ENCODE data around the gene CTTNBP2NL.
"Not testable (repeated sequence)": the region's sequence is repeated elsewhere in the genome, so short reads cannot be mapped to it uniquely, and the experiment has no call there.

The CTTNBP2NL gene

DNA sequence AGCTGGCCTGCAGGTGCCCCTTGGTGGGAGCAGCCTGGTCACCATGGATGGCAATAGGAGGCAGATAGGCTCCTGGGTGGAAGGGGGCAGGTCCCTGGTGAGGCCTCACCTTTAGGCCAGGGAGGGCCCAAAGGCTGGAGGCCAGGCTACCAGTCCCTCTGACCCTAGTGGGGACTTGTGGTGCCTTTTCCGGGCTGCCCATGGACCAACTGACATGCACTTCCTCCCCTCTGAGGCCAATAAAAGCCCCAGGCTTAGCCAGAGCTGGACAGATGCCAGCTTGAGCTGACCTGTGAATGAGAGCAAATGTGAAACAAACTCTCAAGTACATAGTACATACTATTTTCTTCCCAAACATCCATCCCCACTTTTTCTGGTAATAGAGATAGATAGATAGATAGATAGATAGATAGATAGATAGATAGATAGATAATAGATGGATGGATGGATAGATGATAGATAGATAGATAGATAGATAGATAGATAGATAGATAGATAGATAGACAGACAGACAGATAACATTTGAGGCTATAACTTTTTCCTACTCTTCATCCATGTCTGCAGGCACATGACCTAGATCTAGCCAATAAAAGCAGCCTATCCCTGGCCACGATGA lies 9.2 kb upstream of the CTTNBP2NL start:
- no peak for DNase-seq (ENCODE audit: low spot score)

DNA sequence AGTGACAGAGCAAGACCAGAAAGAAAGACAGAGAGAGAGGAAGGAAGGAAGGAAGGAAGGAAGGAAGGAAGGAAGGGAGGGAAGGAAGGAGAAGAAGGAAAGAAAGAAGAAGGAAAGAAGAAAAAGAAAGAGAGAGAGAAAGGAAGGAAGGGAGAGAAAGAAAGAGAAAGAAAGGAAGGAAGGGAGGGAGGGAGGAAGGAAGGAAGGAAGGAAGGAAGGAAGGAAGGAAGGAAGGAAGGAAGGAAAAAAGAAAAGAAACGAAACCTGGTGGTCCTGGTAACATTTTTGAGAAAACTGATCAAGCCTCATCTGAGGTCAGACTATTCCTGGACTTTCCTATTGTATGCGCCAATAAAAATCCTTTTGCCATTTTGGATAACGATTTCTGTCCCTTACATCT lies 8.2 kb upstream of the CTTNBP2NL start:
- no peak for DNase-seq (ENCODE audit: low spot score)

DNA sequence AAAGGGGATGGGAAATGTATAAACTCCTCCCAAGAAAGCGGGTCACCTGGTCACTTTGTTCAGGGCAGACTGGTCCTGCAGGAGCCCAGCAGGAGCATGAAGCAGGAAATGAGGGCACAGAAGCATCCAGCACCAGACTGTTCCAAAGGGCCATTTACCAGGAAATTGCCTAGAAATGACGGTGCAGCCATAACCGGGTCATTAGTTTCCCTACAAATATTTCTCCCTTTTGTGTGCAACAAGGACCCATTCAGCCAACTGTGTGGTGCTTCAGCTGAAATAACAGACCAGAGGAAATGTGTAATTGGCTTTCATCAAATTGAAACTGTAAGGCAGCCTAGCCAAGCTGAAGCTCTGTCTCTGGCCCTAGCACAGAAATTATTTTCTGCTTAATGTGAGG lies 7.6 kb upstream of the CTTNBP2NL start:
- DNase-seq (ENCODE audit: low spot score), result no peak

DNA sequence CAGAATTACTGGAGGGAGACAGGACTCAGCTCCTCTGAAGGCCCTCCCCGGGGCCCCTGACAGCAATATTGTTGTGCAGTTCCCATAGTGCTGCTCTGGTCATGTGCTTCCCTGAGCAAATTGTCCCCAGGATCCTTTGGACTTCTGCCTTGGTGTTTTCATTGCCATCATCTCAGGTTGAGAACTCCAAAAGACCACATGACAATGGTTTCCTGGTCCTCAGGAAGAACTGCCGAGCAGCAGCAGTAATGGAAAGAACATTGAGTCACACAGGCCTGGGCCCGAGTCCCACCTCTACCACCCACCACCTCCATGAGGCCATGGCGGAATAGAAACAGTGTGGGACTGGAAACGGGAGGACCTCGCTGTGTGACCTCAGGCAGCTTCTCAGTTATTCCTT lies 6.3 kb upstream of the CTTNBP2NL start:
- no peak for DNase-seq (ENCODE audit: low spot score)

DNA sequence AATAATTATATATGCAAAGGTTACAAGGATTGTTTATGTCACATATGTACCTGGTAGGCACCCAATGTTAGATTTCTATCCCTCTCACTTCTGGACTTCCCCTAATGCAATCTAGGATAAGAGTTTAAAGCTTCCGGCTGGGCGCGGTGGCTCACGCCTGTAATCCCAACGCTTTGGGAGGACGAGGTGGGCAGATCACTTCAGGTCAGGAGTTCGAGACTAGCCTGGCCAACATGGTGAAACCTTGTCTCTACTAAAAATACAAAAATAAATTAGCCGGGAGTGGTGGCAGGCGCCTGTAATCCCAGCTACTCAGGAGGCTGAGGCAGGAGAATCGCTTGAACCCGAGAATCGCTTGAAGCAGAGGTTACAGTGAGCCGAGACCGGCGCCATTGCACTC lies 5.7 kb upstream of the CTTNBP2NL start:
- not testable (repeated sequence) for DNase-seq (ENCODE audit: low spot score)

DNA sequence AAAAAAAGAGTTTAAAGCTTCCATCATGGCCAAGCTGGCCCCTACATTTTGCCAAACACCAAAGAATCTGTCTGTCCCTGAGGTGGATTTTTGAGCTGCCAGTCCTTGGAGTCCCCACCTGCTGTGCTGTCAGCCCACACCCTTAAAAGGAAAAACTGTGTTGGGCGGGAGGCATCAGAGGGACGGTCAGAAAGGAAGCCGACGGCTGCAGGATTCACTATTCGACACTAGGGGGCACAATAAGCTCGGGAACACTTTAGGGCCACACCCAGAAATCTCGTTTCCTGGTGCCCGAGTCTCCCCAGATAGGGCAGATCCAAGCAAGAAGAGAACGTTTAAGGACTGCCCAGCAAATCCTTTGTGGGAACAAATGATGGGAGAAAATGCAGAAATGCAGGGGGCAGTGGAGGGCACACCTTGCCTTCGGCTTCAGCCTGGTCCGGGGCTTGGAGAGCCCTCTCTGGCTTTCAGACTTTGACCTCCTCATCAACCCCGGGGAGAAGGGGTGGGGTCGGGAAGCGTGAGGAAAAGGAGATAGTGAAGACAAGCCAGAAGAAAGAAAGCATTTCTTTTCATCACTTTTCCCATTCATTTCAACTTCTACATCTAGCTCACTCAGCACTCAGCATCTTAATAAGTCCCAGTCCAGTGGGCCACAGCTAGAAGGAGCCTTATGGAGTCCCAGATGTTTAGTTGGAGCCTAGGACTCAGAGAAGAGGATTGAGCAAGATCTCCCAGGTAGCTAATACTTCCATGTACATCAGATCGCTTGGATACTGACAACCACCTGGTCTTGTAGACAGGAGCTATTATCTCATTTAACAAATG lies 5.0 kb upstream of the CTTNBP2NL start:
- peak; percentile 93 for DNase-seq (ENCODE audit: low spot score)

DNA sequence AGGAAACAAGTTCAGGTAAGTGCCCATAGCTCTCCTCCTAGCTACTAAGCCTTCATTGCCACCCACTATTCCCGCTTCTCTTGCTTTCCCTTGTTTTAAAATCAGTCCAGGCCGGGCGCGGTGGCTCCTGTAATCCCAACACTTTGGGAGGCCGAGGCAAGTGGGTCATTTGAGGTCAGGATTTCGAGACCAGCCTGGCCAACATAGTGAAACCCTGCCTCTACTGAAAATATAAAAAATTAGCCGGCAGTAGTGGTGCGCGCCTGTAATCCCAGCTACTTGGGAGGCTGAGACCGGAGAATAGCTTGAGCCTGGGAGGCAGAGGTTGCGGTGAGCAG lies 4.4 kb upstream of the CTTNBP2NL start:
- DNase-seq (ENCODE audit: low spot score), result no peak

DNA sequence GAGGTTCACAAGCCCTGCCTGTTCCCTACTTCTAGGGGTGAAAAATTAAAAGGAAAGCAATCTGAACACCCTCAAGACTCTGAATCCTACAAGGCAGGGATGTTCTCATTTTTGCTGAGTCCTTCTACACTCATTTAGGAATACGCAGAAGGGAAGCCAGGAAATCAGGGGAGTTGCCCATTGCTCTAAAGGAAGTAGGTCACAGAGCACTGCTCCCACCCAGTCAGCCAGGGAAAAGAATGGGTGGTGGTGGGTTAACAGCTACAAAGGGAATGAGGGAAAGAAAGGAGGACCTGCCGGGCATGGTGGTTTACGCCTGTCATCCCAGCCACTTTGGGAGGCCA lies 2.4 kb upstream of the CTTNBP2NL start:
- no peak for DNase-seq (ENCODE audit: low spot score)

DNA sequence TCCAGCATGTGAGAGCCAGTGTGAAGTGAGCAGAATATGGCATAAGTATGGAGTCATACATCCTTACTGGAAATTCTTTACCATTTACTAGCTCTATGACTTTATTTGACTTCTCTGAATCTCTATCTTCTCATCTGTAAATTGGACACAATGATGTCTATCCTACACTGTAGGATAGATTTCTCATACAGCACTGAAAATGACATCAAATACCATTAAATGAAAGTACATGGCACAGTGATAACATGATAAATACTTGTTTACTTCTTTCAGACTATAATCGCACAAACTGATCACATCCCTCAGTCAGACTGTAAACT lies 1.3 kb upstream of the CTTNBP2NL start:
- DNase-seq (ENCODE audit: low spot score), result no peak

DNA sequence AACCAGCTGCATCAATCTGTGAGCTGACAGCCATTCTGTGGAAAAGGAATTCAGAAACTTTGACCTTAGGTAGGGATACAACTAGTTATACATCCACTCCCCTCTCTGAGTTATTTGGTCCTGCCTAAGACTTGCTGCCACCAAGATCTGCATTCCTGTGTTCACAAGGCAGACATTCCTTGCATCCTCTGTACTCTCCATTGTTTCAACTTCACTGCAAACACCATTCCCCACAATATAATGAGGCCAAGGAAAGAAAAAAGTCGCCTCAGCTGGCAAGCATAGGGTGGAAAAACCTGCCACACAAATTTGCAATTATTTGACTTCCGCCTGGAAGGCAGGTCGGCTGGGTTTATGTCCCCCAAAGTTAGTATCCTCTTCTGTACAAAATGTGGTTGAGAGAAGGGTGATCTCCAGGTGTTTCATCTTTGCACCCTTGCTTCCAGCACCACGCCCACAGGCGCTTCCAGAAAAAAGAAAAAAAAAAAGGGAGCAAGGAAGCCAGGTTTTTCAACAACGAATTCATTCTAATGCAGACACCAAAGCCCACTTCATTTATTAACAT lies 676 bp upstream of the CTTNBP2NL start:
- DNase-seq (ENCODE audit: low spot score), result no peak

DNA sequence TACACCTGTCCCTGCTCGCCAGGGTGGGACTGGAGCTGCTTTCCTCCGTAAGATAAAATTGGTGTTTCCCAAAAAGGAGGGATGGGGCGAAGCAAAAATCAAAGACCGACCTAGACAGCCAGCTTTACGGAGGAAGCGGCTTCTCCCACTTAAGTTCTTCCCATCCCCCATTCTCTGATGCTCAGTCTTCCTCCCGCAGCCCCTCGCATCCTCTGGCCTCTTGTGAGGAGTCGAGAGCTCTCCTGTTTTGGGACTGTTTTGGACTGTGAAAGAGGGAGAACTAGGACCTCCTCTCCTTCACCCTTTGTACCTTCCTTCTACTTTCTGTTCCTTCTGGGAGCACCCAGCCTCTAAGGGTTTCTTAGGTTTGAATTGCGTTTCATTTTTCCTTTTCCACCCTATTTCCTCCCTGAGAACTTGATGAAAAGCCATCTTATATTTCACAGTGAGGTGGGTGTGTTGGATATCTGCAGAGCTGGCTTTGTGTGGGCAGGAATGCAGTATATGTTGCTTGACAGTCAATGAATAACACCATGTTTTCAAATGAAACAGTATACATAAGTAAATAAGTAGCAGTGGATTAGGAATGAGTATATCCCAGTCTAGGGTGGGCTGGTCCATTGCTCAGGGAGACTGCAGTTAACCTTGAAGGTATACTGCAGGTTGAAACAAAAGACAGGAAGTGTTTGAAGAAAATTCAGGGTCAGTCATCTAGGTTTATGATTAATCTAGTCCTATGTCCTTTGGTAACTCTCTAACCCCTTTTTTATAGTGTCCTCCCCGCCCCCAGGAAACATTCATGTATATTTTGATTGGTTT lies 848 bp downstream of the CTTNBP2NL start:
- peak; percentile 35 for DNase-seq (ENCODE audit: low spot score)

DNA sequence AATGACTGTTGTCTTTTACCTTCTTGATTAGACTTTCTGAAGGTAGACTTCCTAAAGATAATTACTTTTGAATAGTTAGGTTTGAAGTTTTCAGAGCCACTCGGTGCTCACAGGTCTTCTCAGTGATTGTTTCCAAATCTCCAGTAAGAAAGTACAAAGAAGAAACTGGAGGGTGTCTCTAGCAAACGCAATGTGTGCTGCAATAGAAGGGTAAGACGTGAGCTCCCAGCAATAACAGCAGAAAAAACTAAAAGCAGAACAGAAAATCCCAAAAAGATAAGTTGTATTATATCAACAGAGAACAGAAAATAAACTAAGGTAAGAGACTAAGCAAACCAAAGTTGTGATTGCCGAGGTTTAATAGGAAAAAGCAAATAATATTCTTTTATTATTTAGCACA lies 1.8 kb downstream of the CTTNBP2NL start:
- no peak for DNase-seq (ENCODE audit: low spot score)

DNA sequence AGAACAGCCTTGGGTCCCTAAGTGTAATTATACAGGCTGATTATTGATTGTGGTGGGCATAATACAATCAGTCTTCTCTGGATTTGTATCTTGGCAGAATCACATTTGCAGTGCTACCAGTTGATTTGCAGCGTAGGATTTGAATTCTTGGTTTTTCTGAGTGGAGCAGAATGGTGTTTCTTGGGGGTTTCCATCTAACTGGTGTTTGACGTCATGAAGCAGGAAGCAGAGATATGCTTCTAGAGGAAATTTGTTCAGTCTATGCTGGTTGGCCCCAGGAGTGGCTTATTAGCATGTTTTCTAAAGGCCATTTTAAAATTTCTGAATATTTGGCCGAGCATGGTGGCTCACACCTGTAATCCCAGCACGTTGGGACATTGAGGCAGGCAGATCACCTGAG lies 3.4 kb downstream of the CTTNBP2NL start:
- no peak for DNase-seq (ENCODE audit: low spot score)

DNA sequence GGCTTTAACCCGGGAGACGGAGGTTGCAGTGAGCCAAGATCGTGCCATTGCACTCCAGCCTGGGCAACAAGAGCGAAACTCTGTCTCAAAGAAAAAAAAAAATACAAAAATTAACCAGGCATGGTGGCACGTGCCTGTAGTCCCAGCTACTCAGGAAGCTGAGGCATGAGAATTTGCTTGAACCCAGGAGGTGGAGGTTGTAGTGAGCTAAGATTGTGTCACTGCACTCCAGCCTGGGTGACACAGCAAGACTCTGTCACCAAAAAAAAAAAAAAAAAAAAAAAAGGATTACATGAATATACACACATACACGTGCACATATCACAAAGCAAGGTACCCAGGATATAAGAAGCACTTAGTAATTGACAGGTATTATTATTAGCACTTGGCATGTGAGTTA lies 4.7 kb downstream of the CTTNBP2NL start:
- DNase-seq (ENCODE audit: low spot score), result not testable (repeated sequence)

DNA sequence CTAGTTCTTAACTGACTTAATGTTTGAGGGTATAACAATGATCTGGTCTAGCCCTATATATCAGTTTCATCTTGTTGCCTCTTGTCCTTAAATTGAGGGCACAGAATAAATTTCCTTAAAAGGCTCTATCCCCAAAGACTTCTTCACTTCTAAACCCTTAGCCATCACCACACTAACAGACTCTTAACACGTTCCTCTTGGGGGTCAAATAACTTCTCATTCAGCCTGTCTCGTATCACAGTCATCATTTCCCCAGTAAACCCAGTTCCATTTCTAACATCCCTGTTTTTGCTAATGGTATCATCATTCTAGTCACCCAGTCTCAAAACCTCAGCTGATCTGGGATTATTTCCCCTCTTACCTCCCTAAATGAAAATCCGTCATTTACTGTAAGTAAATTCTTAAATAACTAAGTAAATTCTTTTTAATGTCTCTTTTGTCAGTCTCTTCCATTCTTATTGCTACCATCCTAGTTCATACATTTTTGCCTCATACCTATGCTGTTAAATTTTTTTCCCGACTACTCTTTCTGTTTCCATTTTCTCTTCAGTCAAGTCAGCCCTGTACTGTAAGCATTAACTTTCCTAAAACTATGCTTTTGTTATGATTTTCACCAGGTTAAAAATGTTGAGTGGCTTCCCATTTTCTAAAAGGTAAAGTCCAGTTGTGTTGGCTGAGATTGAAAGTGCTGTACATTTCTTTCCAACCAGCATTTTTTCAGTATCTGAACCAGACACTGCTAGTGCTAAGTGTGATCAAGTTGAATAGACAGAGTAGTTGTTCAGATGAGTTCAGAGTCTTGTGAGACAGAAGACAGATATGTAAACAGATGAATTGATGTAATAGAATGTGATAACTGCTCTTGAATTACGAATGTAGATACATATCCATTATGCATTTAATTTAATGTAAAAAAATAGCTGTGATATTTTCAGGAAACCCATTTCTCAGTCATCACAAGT lies 6.9 kb downstream of the CTTNBP2NL start:
- DNase-seq (ENCODE audit: low spot score), result no peak

DNA sequence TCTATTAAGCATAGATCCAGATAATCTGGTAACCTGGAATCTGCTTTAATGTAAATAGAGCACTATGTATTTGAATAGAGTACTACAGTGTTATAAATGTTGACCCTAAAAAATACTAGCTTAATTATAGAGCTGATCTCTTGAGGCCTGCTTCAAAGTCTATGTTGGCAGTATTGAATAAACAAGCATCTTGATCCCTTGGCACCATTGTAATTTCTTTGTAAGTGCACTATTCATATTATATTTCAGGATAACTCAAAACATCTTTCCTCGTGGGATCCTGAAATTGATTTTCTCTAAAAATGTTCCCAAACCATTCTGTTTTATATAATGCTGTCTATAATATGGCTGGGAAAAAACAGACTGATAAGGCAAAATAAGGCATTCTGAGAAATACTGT lies 10.8 kb downstream of the CTTNBP2NL start:
- no peak for DNase-seq (ENCODE audit: low spot score)

DNA sequence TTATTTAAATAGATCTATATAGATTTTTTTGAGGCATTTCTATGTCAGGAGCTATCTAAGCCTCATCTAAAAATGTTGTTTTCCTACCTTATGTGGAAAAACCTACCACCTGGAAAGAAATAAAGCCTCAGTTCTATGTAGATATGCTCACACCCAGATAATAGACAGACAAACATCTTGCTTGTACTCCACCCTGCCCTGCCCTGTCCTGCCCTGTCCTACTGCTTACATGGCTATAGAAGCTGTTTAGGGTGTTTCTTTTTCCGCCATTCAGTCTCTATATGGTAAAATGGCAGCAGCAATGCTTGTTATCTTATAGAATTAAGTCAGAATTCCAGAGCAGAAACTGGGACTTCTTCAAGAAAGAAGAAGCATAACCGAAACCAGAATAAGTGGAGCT lies 13.4 kb downstream of the CTTNBP2NL start:
- no peak for DNase-seq (ENCODE audit: low spot score)

DNA sequence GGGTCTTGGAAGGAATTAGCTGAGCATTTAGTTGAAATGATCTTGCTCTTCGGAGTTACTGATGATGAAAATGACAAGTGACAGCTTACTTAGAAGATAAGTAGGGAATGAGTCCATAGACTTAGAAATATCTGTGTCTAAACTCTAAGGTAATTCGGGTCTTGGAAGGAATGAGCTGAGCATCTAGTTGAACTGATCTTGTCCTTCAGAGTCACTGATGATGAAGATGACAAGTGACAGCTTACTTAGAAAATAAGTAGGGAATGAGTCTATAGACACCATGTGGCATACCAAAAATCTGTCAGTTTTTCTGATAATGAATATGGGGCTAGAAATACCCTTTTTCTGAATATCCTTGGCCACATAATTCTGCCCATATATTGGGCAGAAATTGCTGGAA lies 14.7 kb downstream of the CTTNBP2NL start:
- DNase-seq (ENCODE audit: low spot score), result no peak

DNA sequence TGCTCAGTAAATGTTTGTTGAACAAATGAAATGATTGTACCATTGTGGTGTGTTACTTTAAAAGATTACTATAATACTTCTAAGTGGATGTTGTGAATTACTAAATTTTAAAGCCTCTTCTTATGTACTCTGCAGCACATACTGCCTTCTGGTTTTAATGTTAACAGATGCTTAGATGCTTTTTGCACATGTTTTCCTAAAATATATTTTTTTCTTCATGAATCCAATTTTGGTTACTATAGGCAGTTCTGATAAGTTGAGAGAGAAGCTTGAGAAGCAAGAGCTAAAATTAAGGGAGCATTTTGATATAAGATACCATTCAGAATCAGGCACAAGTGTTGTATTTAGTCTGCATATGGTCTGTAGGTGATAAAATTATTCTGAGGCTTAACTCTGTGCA lies 21.3 kb downstream of the CTTNBP2NL start:
- no peak for DNase-seq (ENCODE audit: low spot score)

DNA sequence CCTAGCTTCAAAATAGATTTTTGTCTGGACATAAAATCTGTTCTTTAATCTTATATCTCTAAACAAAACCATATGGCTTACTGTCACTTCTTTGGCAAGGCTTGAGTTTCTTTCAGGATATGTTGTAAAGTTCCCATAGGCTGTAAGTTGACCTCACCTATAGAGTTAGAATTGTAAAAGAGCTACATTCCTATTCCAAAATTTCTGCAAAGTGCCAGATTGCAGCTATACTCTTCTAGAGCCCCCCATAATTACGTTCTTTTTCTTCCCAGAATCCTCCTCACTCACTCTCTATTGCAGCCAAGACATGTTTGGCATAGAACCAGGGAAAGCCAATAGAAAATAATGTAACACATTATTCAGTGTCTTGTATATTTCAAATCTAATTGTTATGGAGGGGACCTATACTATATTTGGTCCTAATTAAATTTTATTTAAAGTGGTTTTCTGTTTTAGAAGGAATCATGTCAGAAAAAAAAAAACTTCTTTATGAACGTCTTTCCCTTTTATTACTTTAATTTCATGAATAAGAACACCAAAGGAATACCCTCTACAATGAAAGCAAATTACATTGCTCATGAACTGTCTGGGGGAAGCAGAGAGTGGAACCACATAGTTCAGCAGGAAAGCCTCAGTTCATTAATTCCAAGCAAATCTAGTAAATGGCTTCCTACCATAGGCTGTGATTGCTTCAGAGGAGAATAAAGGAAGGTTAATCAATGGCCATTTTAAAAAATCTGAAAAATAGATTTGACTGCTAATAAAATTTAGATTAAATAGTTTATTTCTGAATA lies 22.3 kb downstream of the CTTNBP2NL start:
- no peak for DNase-seq (ENCODE audit: low spot score)

DNA sequence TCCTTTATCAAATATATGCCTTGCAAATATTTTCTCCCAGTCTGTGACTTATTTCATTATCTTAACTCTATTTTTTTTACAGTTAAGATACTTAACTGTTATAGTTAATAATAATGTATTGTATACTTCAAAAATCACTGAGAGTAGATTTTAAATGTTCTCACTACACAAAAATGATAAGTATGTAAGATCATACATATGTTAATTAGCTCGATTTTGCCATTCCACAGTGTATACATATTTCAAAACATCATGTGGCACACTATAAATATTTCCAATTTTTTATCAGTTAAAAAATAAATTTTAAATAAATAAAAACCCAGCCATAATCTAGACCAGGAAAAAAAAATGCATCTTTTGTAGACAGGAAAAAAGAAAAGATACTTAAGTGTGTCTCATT lies 27.2 kb downstream of the CTTNBP2NL start:
- DNase-seq (ENCODE audit: low spot score), result no peak

Data from Ammon's horn (tissue), 1 donor.